Fibroblast of skin of abdomen (primary cell): ENCODE data around the gene PGBD5.

ENCODE experiments used
- DNase-seq: peaks from one replicate; pipeline ENCODE4 v3.0.0-alpha.2; 2013

PGBD5 gene

DNA sequence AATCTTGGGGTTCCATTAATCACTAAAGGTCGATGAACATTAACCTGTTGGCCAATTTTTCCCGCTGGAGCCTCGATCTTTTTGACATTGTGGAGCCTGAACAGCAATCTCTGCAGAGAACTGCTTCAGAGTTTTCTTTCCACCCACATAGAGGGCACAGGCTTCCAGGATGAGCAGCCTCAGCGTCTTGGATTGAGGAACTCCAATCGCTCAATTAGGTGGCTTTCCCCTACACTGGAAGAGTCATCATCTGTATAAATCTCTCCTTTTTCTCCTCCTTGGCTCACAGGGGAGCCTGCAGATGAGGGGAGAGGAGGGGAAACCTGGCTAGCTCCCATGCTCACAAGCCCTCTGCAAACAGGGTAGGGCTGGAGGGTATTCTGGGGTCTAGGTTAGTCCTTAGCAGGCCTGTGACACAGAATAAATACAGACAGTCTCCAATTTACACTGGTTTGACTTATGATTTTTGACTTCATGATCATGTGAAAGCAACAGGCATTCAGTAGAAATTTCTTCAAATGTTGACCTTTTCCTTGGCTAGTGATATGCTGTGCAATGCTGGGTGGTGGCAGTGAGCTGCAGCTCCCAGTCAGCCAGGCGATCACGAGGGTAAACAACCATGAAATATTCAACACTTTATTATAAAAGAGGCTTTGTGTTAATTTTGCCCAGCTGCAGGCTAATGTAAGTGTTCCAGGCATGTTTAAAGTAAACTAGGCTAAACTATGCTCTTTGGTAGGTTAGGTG, 80.8 kb downstream of the PGBD5 start:
- no peak for DNase-seq

DNA sequence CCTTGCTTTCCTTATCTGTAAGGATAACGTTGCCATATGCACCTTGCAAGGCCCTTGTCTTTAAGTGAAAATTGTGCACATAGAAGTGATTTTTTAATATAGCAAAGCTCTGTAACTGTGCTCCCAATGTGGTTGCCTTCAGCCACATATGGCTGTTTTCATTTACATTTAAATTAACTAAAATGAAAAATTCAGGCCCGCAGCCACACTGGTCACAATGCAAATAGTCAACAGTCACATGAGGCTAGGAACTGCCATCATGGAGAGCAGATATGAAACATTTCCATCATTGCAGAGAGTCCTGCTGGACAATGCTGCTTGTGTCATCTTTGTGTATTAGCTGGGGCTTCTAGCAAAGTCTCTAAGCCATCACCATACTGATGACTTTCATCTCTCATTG, 83.4 kb downstream of the PGBD5 start:
- no peak for DNase-seq

DNA sequence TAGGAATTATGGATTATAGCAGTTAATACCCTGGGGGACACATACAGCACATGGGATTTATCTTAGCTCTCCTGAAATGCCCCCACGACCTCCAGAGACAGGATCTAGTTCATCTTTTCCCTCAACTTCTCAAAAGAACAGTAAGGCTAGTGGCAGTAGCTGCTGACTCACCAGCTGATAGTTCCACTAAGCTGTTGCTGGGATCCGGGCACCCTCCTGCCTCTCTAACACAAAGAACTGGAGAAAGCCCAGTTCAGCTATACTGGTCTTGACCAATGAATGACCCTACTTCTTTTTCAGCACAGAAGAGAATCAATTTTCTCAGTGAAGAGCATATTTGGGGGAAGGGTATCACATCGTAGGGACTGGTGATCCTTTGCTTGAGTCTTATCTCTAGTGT, 84.1 kb downstream of the PGBD5 start:
- no peak for DNase-seq

DNA sequence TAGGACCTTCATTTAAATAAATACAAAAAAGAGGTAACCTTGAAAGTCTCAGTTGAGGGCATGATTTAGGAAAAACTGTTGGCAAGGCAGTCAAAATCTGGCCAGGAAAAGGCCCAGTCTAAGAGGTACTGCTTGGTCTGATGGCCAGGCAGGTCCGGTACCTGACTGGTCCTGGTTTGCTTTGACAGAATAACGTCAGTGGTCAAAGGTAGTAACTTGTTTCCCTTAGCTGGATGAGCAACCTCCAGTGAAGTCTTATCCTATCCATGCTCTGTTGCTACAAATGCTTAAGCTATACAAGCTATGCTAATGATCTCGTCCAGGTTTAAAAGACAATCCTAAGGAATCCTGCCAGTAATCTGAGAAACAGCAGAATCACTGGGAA, 85.0 kb downstream of the PGBD5 start:
- DNase-seq, result no peak

DNA sequence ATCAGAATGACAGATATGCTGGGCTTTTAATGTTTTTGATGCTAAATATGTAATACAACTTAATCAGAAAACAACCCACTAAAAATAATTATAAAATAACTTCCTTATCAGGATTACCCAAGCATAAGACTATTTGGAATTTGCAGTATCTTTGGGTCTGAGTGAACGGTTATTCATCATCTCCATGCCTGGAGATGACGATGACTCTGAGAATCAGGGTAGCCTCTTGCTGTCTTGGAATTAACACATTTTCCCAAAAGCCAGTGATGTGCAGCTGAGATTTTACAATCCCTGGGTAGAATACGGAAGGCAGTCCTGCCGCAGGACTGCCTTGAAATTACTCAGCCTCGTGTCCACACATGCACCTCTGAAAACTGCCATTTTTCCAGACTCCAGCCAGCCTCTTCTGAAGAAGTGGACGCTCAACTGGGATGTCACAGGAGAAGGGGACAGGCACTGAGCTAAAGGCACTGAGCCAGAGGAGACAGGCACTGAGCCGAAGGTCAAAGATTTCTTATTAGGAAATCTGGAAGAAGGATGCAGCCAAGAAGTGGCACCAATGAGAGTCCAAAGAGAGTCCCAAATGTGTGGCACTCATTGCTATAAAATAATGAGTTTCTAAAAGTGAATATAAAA, 85.5 kb downstream of the PGBD5 start:
- DNase-seq, result no peak

DNA sequence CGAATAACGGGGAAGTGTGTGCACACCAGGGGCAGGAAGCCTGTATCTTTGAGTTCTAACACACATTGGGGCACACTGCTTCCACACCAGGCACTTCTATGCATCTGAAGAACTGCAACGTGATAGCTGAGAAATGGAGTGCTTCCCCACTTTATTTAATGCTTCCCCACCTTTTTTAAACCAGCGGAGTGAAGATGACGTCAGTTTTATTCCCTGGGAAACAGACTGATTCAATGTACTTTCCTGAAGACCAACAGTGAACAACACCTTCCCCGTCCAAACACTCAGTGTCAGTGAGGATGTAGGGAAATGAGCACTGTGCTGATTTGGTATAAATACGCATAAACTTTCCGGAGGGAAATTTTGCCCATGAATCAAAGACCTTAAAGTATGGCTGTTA, 87.1 kb downstream of the PGBD5 start:
- no peak for DNase-seq

DNA sequence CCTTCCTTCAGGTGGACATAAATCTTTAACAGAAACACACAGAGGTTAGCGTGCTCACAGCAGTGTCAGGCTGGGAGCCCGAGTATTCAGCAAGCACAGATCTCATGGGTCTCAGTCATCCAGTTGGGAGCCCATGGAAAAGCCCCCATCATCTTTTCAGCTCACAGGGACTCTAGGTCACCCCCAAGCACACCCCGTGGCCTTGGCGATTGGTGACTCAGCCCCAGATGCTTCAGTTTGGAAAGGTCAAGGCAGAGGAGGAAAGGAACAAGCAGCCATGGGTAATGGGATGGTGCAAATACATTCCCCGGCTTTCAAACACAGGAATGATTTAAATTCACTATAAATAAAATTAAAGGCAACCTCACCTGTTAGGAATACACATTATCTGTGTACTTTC, 88.9 kb downstream of the PGBD5 start:
- no peak for DNase-seq

DNA sequence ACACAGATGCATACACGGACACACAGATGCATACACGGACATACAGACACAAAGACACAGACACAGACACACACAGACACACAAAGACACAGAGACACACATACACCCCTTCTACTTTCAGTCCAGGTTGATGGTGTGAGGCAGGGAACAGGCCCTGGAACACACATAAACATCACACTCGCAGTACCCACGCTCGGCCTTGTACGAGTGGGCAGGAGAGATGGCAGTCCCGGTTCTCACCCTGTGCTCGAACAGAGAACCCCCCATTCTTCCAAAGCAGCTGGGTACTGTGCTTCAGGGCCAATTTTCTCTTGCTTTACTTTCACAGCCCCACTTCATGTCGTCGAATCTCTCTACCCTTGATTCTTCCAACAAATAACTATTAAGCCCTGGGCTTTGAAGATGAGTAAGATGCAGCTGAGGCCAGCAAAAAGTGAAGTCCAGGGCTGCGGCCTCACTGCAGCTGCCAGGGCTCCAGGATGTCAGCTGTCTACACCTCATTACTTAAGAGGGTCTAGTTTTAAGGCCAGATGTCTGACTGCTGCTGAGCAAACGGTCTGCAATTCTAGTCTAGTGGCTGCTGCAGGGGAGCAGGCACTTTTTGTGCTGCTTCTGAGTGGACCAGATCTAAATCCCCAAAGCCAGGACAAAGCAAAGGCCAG, 90.1 kb downstream of the PGBD5 start:
- peak; percentile 61 for DNase-seq

DNA sequence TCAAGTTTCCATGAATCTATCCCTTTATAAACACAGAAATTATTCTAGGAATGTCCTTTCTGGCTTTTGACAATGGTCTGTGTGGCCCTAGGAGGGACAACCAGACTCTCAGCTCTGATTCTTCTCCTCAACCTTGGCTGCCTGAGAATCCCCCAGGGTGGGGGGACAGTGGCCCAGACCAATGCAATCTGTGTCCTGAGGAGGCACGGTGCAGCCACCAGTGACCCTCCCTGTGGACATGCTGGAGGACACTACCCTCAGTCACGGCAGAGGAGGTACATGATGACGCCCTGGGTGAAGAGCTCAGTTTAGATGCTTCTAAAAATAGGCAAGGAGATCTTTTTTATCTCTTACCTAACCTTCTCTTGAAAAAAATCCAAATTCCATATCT, 91.7 kb downstream of the PGBD5 start:
- DNase-seq, result no peak

DNA sequence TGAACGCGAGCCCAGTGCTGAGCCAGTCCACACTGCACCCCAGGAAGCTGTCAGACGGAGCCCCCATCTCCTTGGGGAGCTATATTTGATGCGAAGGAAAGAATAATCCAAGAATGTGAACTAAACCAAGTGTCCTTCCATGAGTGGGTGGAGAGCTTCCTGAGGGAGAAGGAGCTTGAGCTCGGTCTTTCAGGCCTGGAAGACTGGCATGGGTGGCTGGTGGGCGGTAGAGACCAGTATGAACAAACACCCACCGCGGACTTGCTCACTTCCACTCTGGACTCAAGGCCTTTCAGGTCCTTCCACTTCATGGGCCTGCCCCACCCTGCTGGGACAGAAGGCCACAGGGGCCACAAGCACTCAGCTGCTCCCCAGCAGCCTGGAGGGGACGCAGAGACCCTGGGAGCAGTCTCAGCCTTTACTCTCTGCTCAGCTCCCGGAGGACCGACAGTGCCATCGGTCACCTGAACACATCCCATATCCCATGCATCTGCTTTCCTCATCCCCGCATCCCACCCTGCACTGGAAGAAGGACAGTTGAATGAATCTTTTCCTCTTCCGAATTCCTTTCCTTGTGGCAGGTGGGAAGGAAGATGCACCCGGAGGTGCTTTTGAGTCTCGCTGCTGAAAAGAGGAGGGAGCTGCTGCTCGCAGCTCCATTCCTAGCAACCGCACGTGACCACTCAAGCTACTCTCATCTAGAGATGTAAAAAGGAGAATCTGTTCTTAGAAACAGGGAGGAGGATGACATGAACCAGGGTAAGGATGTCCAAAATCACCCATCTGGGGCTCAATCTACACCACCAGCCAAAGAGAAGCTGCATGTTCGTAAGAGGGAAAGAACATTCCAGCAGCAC, 92.3 kb downstream of the PGBD5 start:
- DNase-seq, result no peak

DNA sequence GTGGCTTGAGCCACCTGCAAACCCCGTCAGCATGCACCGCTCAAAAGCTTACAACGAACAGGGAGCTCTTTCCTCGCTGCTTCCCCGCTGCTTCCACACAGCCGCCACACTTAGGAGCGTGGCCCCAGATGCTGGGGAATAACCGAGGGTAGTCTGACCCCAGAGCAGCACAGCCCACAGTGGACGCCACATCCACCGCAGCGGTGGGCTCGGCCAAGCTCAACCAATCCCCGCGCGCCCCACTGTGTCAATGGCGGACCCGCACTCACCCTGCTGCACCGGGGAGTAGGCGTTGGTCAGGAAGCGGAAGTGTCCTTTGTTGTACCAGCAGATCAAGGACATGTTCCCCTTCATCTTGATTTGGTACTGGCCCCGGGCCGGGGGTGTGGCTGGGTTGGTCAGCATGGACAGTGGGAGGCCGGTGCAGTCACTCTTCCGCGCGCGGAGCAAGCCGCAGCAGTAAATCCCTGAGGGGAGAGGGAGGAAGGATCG, 93.5 kb downstream of the PGBD5 start:
- DNase-seq, result no peak

DNA sequence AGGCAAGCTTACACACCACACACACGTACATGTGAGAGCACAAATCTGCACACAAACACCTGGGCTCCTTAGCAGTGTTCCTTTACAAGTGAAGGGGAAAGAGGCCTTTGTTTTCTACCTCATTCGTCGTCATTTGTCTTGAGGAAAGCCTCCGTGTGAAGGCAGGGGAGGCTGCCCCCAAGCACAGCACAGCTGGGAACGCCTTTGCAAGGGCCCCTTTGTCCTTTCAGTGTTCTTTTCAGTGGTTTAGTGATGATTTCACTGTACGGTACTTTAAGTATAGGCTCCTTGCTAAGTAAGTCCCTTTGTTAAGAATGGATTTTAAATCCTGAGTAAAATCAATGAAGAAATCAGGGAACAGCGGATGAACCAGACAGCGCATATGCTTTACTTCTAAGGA, 94.1 kb downstream of the PGBD5 start:
- no peak for DNase-seq

DNA sequence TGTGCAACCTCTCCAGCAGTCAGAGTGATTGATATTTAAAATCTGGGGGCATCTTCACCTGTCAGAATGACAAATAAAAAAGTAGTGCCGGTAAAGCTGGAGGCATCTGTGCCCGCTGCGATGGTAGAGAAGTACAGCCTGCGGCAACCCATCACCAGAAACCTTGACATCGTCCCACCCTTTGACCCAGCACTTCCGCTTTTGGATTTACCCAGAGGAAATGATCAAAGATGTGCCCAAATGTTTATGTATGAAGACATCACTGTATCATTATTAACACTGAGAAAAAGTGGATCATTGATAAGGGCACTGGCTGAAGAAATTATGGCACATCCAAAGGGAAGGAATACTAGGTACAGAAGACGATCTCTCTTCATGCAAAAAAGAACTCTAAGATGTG, 96.0 kb downstream of the PGBD5 start:
- DNase-seq, result no peak

DNA sequence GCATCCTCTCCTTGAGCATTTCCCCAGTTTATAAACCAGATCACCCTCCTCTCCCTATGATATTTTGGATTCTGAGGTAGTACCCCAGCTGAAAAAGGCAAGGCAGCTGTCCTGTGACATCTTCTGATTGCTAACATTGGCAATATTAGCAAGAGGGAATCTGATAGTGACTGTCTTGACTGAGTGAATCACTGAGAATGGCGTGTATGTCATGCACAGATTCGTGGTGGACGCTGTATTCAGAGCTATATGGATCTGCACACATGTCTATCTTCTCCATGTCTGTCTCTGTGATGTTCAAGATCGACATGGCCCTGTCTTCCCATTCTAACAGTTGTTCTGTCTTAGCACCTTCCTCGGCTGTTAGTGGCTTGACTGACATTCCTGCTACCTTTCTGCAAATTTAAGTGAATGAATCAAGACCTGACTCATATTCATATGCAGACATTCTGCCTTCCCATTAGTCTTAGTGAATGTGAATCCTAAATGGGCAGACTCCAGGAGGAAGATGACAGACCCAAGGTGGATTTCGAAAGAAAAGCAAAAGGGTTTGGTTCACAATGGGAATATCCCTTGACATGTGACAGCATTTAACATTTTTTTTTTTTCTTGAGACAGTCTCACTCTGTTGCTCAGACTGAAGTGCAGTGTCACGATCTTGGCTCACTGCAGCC, 97.7 kb downstream of the PGBD5 start:
- DNase-seq, result peak; percentile 9

DNA sequence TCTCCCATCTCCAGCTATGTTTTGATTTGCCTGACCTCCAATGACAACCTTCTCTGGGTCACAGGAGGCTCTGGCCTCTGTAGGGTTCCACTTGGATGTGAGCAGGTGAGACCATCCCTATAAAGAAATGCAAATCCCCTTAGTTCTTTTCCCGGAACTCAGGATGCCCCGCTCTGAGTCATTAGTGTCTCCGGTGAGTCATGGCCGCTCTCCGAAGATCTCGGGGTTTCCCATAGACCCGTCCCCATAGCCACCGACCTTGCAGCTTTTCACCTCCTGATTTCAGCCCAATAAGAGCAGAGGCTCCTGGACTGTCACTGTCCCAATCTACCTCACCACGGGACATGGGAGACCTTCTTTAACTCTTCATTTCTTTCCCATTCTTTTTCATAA, 98.2 kb downstream of the PGBD5 start:
- DNase-seq, result no peak

DNA sequence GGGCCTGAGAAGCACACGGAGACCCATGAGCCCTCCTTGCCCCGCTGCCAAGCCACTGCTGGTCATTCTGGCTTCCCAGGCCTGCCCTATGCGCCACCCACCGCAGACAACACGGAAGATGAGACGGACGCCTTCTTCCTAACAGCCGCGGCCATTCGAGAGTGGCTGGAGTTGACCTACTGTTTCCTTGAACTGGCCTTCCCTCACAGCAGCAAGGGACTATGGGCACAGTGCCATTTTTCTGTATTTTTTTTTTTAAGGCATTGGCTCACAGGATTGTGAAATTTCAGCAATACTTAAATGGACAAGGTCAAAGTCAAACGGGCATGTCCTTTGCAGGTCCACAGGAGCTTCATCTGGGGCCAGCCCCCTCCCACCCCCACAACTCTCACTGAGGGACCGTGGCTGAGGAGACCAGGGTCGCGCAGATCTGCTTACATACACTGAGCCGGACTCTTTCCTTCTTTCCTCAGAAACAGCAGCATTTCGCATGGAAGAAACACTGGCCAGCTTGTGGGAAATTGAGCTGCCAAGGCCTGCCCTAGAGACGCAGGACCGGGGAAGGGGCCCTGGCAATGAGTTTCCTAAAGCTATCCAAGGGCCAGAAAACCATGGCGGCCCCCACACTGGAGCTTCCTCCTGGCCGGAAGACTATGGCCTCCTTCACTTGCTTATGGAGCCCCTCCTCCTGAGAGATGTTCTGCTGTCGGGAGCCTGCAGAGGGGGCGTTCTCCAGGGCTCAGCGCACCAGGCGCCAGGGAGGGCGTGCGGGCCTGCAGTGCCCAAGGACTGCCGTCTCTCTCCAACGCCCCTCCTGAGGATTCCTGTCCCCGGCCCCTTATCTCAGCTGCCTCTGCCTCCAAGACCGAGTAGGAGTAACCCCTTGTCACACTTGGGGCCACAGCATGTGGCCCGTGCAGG, 98.9 kb downstream of the PGBD5 start:
- DNase-seq, result no peak

DNA sequence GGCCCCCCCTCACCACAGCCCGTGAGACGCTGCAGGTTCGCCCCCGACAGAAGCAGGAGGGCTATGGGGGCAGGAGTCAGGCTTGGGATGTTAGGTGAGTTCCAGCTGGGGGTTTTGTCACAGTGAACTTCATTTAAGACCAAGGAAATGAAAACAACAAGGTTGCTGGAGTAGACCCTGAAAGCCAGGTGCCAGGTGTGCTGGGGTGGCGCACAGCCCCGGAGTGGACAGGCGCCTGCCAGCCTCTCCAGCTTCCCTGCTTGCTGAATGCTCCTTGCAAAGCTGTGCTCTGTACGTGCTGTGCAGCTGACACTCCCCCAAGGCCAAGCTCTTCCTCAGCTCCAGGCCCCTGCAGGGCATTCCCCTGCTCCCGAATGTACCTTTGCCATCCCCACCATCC, 102.4 kb downstream of the PGBD5 start:
- DNase-seq, result no peak

DNA sequence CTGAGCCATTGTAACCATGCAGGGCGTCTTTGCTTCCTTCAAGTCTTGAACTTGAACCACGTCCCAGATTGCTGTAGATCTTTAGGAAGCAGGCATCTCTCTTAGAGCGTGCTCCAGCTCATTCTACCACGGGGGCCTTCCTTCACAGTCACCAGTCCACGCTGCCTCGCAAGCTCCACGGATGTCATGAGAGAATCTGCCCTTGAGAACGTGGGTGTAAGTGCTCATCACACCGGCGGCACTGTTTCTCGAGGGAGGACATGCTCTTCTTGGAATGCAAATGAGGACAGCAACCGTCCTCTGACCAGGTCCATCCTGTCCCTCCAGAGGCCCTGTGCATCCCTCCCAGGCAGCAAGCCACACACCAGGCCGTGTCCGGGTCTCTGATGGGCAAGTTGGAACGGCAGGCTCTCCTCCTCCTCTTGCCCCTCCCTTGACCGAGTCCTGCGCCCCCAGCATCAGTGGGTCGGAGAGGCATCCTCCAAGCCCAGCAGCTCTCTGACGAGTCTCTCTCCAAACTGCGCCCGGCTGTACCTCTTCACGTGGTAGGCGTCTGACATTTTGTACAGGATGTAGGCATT, 103.1 kb downstream of the PGBD5 start:
- DNase-seq, result no peak

DNA sequence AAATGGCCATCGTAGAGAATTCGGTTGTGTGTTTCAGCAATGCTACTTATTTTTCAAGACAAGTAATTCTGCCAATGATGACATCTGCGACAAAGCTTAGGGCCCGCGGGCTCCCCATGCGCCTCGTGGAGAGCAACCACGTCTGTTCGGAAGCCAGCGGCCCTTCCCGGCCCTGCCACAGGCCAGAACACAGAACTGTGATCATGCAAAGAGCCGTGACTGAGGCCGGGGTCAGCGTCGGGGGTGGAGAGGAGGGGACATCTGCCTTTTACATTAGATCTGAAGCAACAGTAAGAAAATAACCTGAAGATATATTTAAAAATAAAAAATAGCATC, 103.7 kb downstream of the PGBD5 start:
- DNase-seq, result no peak

DNA sequence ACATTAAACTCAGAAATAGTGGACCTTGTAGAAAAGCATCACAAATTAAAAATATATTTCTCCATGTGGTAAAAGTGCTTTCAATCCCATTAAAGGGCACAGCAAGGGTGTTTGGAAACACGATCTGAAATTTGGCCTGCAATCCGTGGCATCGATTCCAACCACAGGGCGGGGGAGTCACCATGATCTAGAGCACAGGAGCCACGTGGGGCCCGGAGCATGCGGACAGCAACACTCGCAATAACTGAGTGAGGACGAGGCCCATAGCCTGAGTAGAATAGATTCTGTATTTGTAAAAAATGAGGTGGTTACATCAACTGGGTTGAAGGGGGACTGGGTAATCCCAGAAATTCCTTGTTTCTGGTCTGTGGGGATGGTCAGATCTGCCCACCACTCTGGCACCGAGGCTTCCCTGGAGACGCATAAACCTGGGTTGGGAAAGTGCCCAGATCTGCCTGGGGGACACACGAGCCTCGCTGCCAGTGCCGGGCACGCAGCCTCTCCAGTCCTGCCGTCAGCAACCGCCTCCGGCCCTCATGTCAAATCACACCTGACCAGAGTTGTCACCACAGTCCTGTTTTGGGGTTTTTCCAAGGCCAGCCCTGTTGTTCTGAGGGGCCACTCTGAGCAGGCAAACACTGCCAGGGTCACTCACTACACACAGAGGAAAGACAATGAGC, 104.3 kb downstream of the PGBD5 start:
- no peak for DNase-seq
